Measurements from ENCODE around the gene UBE2L5. TPM values are rescaled to one million over a fixed set of nuclear protein-coding genes. Genes with fewer than 3 reads are reported as not detected.

Gene UBE2L5
- total RNA-seq, 2 experiments from 2014 or later, result 0.22 to 1.8 TPM

DNA sequence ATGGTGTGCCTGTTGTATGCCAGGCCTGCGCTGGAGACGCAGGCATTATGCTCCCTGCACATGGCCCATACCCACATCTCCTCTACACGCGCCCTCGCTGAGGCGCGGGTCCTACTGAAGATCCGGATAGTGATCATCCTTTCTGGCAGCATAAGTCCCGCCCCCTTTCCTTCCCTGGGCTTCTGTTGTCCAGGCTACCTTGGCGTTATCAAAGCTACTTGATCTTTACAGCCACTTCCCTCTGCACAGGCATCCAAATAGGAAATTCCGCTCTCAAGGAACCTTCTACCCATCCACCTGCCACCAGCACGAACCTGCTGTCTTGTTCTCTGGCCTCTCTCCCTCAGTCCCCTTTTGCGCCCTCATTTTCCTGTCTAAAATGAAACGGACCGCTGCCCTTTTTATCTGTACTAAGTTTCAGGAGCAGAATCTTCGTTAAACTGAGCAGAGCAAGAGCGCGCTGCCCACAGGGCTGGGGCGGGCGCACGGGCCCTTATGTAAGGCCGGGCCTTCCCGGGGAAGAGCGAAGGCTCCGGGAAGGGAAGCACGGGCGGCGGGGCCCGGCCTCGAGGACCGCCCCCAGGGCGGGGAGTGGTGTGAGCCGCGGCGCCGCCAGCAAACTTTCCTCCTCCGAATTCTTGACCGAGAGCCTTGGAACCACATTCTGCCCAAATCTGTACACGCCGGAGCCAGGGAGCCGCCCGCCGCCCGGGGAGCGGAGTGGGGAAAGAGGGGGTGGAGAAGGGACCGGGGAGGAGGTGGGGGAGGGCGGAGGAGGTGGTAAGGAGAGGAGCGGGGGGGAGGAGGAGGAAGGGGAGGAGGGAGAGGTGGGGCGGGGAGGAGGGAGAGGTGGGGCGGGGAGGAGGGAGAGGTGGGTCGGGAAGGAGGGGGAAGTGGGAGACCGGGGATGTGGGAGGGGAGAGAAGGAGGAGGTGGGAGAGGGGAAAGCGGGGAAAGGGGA lies 920 bp upstream of the UBE2L5 start:
- Histone ChIP-seq H3K79me2 (ENCODE audit: insufficient read depth, low read depth, low read length) (peaks cover 25% of the 10 kb centered on the region), H3K4me1 (ENCODE audit: insufficient read depth, low read length, poor library complexity, severe bottlenecking) (peaks cover 77% of the 10 kb centered on the region), H3K4me3 (ENCODE audit: low read depth, low read length, poor library complexity, severe bottlenecking) (peak overlapping the region; percentile 72), H3K4me2 (ENCODE audit: low read length) (peak overlapping the region; percentile 92), H3K9me2 (ENCODE audit: insufficient read depth, low read length) (no peaks in the 10 kb centered on the region), H2AFZ (ENCODE audit: low read length) (no peak overlapping the region; the same call in 1 of the 2 replicates), H3K9me3 (ENCODE audit: low read length) (no peaks in the 10 kb centered on the region), H3K27ac (ENCODE audit: low read depth, low read length, poor library complexity, severe bottlenecking) (peak overlapping the region; percentile 76), H4K20me1 (ENCODE audit: insufficient read depth, low read length) (no peaks in the 10 kb centered on the region), H3K36me3 (ENCODE audit: insufficient read depth, low read length) (no peaks in the 10 kb centered on the region)
- ChIA-PET POLR2A (interaction anchor here (0.8 to 10.6 kb wide), 18 partner anchors 8 to 117 kb away, joined by 3 to 182 read pairs (median 6); no protein-coding TSS in a partner anchor), CTCF (ENCODE audit: unreplicated experiment) (interaction anchor here (0.8 to 1.3 kb wide), 3 partner anchors 17 to 46 kb away, joined by 3 to 4 read pairs (median 3); no protein-coding TSS in a partner anchor)
- TF ChIP-seq CTCF (conservative IDR thresholded peaks at IDR 0.05; ENCODE audit: low read length) (no peak), EZH2phosphoT487 (IDR thresholded peaks at IDR 0.05; ENCODE audit: borderline replicate concordance, low read depth, low read length) (no peak)
- DNase-seq (ENCODE audit: low spot score), result peak; percentile 71
- intact Hi-C loops (cut with micrococcal nuclease; ENCODE audit: unreplicated experiment), result loop anchor here (2.0 to 5.0 kb wide), 5 partner anchors 21 to 114 kb away; partner anchors contain the start of gene KATNAL1
- no TSS peak for BruUV-seq (replicated peaks)

GRCh38 chr13:30423891-30424290 lies 1.6 kb downstream of the UBE2L5 start:
- Histone ChIP-seq H3K9me3 (ENCODE audit: low read length) (no peaks in the 10 kb centered on the region), H3K4me1 (ENCODE audit: insufficient read depth, low read length, poor library complexity, severe bottlenecking) (peaks cover 73% of the 10 kb centered on the region)
- CTCF ChIA-PET (ENCODE audit: unreplicated experiment), result interaction anchor here (0.8 to 1.3 kb wide), 2 partner anchors 10 to 18 kb away, joined by 3 to 4 read pairs; no protein-coding TSS in a partner anchor

More at GRCh38 chr13:30423891-30424290, 1.6 kb downstream of the UBE2L5 start:
- intact Hi-C loops (cut with micrococcal nuclease; ENCODE audit: unreplicated experiment), result loop anchor here (2.0 to 5.0 kb wide), 5 partner anchors 19 to 117 kb away; partner anchors contain the start of gene KATNAL1
- Histone ChIP-seq H2AFZ (ENCODE audit: low read length) (peak overlapping the region; percentile 8; the same call in 1 of the 2 replicates), H3K79me2 (ENCODE audit: insufficient read depth, low read depth, low read length) (peaks cover 25% of the 10 kb centered on the region), H4K20me1 (ENCODE audit: insufficient read depth, low read length) (no peaks in the 10 kb centered on the region), H3K4me2 (ENCODE audit: low read length) (peak overlapping the region; percentile 79), H3K4me3 (ENCODE audit: low read depth, low read length, poor library complexity, severe bottlenecking) (peak overlapping the region; percentile 72), H3K36me3 (ENCODE audit: insufficient read depth, low read length) (no peaks in the 10 kb centered on the region), H3K27ac (ENCODE audit: low read depth, low read length, poor library complexity, severe bottlenecking) (peak overlapping the region; percentile 44), H3K9me2 (ENCODE audit: insufficient read depth, low read length) (no peaks in the 10 kb centered on the region)
- BruUV-seq (replicated peaks), result no TSS peak
- POLR2A ChIA-PET, result interaction anchor here (0.6 to 10.6 kb wide), 12 partner anchors 10 to 71 kb away, joined by 3 to 182 read pairs (median 5); partner anchors contain the start of gene HMGB1
- TF ChIP-seq CTCF (conservative IDR thresholded peaks at IDR 0.05; ENCODE audit: low read length) (no peak), EZH2phosphoT487 (IDR thresholded peaks at IDR 0.05; ENCODE audit: borderline replicate concordance, low read depth, low read length) (no peak)
- DNase-seq (ENCODE audit: low spot score), result no peak

Data from OCI-LY7 (cell line).